Astrocyte (in vitro differentiated cells and primary cell): ENCODE results near the gene MTCH2. TPM values are rescaled to one million over a fixed set of nuclear protein-coding genes. Genes with fewer than 3 reads are reported as not detected.
A peak's percentile ranks its signal among the peaks of the same experiment; 100 is the strongest.

Source experiments
- DNase-seq: peaks from one replicate; pipeline ENCODE4 v3.0.0-alpha.2; 2010; ENCODE audit warnings: low read depth
- FAIRE-seq: peaks from 2 replicates; lab custom pipeline; 2011; peaks lifted over from hg19 to GRCh38; lab: Jason Lieb, UNC
- H2AFZ ChIP-seq: 2 replicates; pipeline ENCODE4 v1.6.0; 2012; ENCODE audit warnings: low read depth, low read length, inconsistent platforms
- H3K27ac ChIP-seq: 2 replicates; pipeline ENCODE4 v1.5.1; 2011; ENCODE audit warnings: low read depth, low read length, inconsistent platforms
- H3K27me3 ChIP-seq: 2 replicates; pipeline ENCODE4 v1.6.0; 2011; ENCODE audit warnings: low read length, inconsistent platforms; ENCODE audit not compliant: insufficient read depth
- H3K36me3 ChIP-seq: 2 replicates; pipeline ENCODE4 v1.5.1; 2011; ENCODE audit warnings: low read length, inconsistent platforms; ENCODE audit not compliant: insufficient read depth
- H3K4me1 ChIP-seq: 2 replicates; pipeline ENCODE4 v1.5.1; 2011; ENCODE audit warnings: low read length, inconsistent platforms; ENCODE audit not compliant: insufficient read depth
- H3K4me2 ChIP-seq: 2 replicates; pipeline ENCODE4 v1.6.0; 2012; ENCODE audit warnings: low read length, inconsistent platforms
- H3K4me3 ChIP-seq: 2 replicates; pipeline ENCODE4 v1.5.1; 2011; ENCODE audit warnings: low read depth, mild to moderate bottlenecking, low read length, inconsistent platforms; ENCODE audit not compliant: insufficient read depth
- H3K79me2 ChIP-seq: 2 replicates; pipeline ENCODE4 v1.6.0; 2012; ENCODE audit warnings: mild to moderate bottlenecking, low read length, inconsistent platforms; ENCODE audit not compliant: insufficient read depth
- H3K9ac ChIP-seq: 2 replicates; pipeline ENCODE4 v1.6.0; 2012; ENCODE audit warnings: mild to moderate bottlenecking, low read length, inconsistent platforms
- H3K9me3 ChIP-seq: 2 replicates; pipeline ENCODE4 v1.5.1; 2012; ENCODE audit warnings: low read depth, mild to moderate bottlenecking, low read length, inconsistent platforms; ENCODE audit not compliant: insufficient read depth
- H4K20me1 ChIP-seq: 2 replicates; pipeline ENCODE4 v1.6.0; 2012; ENCODE audit warnings: low read length, inconsistent platforms; ENCODE audit not compliant: insufficient read depth
- H3K27ac Mint-ChIP-seq: one replicate; pipeline ENCODE4 v1.8.0; 2021; ENCODE audit warnings: mild to moderate bottlenecking, mixed read lengths; ENCODE audit not compliant: unreplicated experiment
- H3K27me3 Mint-ChIP-seq: one replicate; pipeline ENCODE4 v1.8.0; 2021; ENCODE audit warnings: low read depth, mixed read lengths; ENCODE audit not compliant: unreplicated experiment
- H3K36me3 Mint-ChIP-seq: one replicate; pipeline ENCODE4 v1.8.0; 2021; ENCODE audit warnings: low read depth, mixed read lengths; ENCODE audit not compliant: unreplicated experiment
- H3K4me1 Mint-ChIP-seq: one replicate; pipeline ENCODE4 v1.8.0; 2021; ENCODE audit warnings: low read depth, mixed read lengths; ENCODE audit not compliant: unreplicated experiment
- H3K4me3 Mint-ChIP-seq: one replicate; pipeline ENCODE4 v1.8.0; 2021; ENCODE audit warnings: mild to moderate bottlenecking, moderate library complexity, mixed read lengths; ENCODE audit not compliant: unreplicated experiment
- H3K9me3 Mint-ChIP-seq: one replicate; pipeline ENCODE4 v1.8.0; 2021; ENCODE audit warnings: mild to moderate bottlenecking, mixed read lengths; ENCODE audit not compliant: unreplicated experiment
- CTCF ChIP-seq: IDR thresholded peaks from 2 replicates; pipeline ENCODE4 v1.5.1; 2011; ENCODE audit warnings: low read depth, mild to moderate bottlenecking, inconsistent platforms, low read length, moderate library complexity; ENCODE audit not compliant: insufficient read depth
- EZH2 ChIP-seq: IDR thresholded peaks from 2 replicates; pipeline ENCODE4 v1.6.1; 2012; ENCODE audit warnings: mild to moderate bottlenecking, low read length, inconsistent platforms; ENCODE audit not compliant: insufficient read depth
- total RNA-seq: library from RNA; stranded (reverse); gene quantifications from 2 replicates; pipeline ENCODE4 v1.2.1, GENCODE V29; 2021

Gene MTCH2
- total RNA-seq, 1 donor from 2014 or later = 103 TPM

GRCh38 chr11:47589977-47590861 lies 52.1 kb downstream of the MTCH2 start:
- no peak for FAIRE-seq
- H3K27me3 ChIP-seq = peaks cover 35% of the 10 kb centered on the region
- H3K9me3 ChIP-seq = no peaks in the 10 kb centered on the region
- peak; percentile 71 for TF ChIP-seq EZH2
- TF ChIP-seq CTCF = no peak
- no peaks in the 10 kb centered on the region for H3K4me1 Mint-ChIP-seq
- peaks cover 33% of the 10 kb centered on the region for H3K27me3 Mint-ChIP-seq
- no peak overlapping the region for H3K27ac ChIP-seq
- peaks cover 2% of the 10 kb centered on the region for H3K4me1 ChIP-seq
- peak overlapping the region; percentile 52 for H3K9ac ChIP-seq
- no peak for DNase-seq
- H3K4me2 ChIP-seq = peak overlapping the region; percentile 79
- peaks cover 6% of the 10 kb centered on the region for H3K36me3 Mint-ChIP-seq
- H3K79me2 ChIP-seq = no peaks in the 10 kb centered on the region
- H3K4me3 Mint-ChIP-seq = no peak overlapping the region
- H3K36me3 ChIP-seq = no peaks in the 10 kb centered on the region
- no peaks in the 10 kb centered on the region for H3K9me3 Mint-ChIP-seq
- H3K27ac Mint-ChIP-seq = no peak overlapping the region
- peak overlapping the region; percentile 39 for H3K4me3 ChIP-seq
- no peaks in the 10 kb centered on the region for H4K20me1 ChIP-seq
- peak overlapping the region; percentile 98 for H2AFZ ChIP-seq

GRCh38 chr11:47589584-47589976 lies 52.8 kb downstream of the MTCH2 start:
- Histone ChIP-seq H3K4me2 (peak overlapping the region; percentile 79), H3K9me3 (no peaks in the 10 kb centered on the region), H3K79me2 (no peaks in the 10 kb centered on the region), H2AFZ (peak overlapping the region; percentile 98), H3K36me3 (no peaks in the 10 kb centered on the region), H3K27ac (no peak overlapping the region), H3K4me1 (peaks cover 2% of the 10 kb centered on the region), H3K9ac (peak overlapping the region; percentile 52), H3K27me3 (peaks cover 29% of the 10 kb centered on the region), H4K20me1 (no peaks in the 10 kb centered on the region), H3K4me3 (peak overlapping the region; percentile 39)
- H3K27me3 Mint-ChIP-seq = peaks cover 28% of the 10 kb centered on the region
- no peaks in the 10 kb centered on the region for H3K4me1 Mint-ChIP-seq
- H3K36me3 Mint-ChIP-seq = peaks cover 10% of the 10 kb centered on the region
- no peak for TF ChIP-seq CTCF
- peak; percentile 86 for TF ChIP-seq EZH2
- DNase-seq (no peak), FAIRE-seq (no peak)
- H3K9me3 Mint-ChIP-seq = no peaks in the 10 kb centered on the region
- H3K27ac Mint-ChIP-seq = no peak overlapping the region
- no peak overlapping the region for H3K4me3 Mint-ChIP-seq

GRCh38 chr11:47589118-47589517 lies 53.2 kb downstream of the MTCH2 start:
- H3K27ac Mint-ChIP-seq = peak overlapping the region; percentile 41
- Histone ChIP-seq H3K27me3 (peaks cover 24% of the 10 kb centered on the region), H3K4me1 (peaks cover 2% of the 10 kb centered on the region), H3K4me2 (peak overlapping the region; percentile 79), H3K79me2 (no peaks in the 10 kb centered on the region), H3K9ac (no peak overlapping the region), H3K27ac (no peak overlapping the region), H2AFZ (peak overlapping the region; percentile 98), H3K9me3 (no peaks in the 10 kb centered on the region), H4K20me1 (no peaks in the 10 kb centered on the region), H3K36me3 (no peaks in the 10 kb centered on the region), H3K4me3 (no peak overlapping the region)
- DNase-seq = no peak
- TF ChIP-seq CTCF (no peak), EZH2 (no peak)
- H3K4me3 Mint-ChIP-seq = no peak overlapping the region
- no peak for FAIRE-seq
- no peaks in the 10 kb centered on the region for H3K4me1 Mint-ChIP-seq
- H3K27me3 Mint-ChIP-seq = peaks cover 25% of the 10 kb centered on the region
- no peaks in the 10 kb centered on the region for H3K9me3 Mint-ChIP-seq
- H3K36me3 Mint-ChIP-seq = peaks cover 15% of the 10 kb centered on the region
